ENCODE measurements around the gene RBMS2. TPM values are rescaled to one million over a fixed set of nuclear protein-coding genes. Genes with fewer than 3 reads are reported as not detected.

The RBMS2 gene
- total and polyA plus RNA-seq, 2 donors from 2014 or later = 8.5 to 71.3 TPM

DNA sequence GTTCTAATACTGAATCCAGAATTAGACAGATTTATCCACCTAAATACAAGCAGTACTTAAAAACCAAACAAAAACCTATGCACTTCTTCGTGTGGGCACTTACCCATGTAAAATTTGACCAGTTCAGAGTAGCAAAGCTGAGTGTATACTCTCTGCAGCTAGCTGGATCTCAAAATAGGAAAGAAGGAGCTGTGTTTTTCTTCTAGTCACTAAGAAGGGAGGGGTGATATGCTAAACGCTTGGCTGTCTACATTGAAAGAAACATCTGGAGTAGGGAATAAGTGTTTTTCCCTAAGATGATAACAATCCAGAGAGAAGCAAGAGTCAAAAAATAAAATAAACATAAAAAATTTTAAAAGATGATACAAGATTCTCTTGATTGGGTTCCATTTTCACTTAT, 20.0 kb downstream of the RBMS2 start:
- Histone ChIP-seq H3K4me1 (ENCODE audit: control insufficient read depth in 2 of 3, insufficient read depth in 2 of 3, low read depth in 1 of 3, low read length in 3 of 3) (no peaks in the 10 kb centered on the region), H3K27ac (ENCODE audit: low read depth in 2 of 2, low read length in 2 of 2) (no peak overlapping the region)

DNA sequence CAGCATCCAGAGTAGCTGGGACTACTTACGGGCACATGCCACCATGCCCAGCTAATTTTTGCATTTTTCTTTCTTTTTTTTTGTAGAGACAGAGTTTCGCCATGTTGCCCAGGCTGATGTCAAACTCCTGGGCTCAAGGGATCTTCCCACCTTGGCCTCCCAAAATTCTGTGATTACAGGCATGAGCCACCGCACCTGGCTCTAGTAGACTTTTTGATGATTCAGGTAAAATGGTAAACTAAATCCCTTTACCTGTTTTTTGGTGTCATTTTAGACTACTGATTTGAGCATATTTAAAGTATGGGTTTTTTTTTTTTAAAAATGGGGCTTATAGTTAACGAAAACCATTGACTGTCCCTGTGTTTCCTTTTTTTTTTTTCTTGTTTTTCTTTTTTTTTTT, 20.5 kb downstream of the RBMS2 start:
- Histone ChIP-seq H3K36me3 (ENCODE audit: control insufficient read depth in 2 of 3, insufficient read depth in 3 of 3, low read length in 3 of 3) (no peaks in the 10 kb centered on the region), H3K4me3 (ENCODE audit: low read length in 3 of 3) (no peak overlapping the region), H3K9me3 (ENCODE audit: control insufficient read depth in 2 of 3, insufficient read depth in 1 of 3, low read length in 3 of 3) (peaks cover 0 to 2% (median 0%) of the 10 kb centered on the region in 3 donors), H3K27ac (ENCODE audit: low read depth in 2 of 2, low read length in 2 of 2) (no peak overlapping the region), H3K4me1 (ENCODE audit: control insufficient read depth in 2 of 3, insufficient read depth in 2 of 3, low read depth in 1 of 3, low read length in 3 of 3) (no peaks in the 10 kb centered on the region), H3K9ac (ENCODE audit: low read length in 3 of 3) (no peak overlapping the region), H3K27me3 (ENCODE audit: control insufficient read depth, insufficient read depth, low read length) (no peaks in the 10 kb centered on the region)
- FAIRE-seq (no peak), DNase-seq (no peak)
- TF ChIP-seq, protein P1, sequence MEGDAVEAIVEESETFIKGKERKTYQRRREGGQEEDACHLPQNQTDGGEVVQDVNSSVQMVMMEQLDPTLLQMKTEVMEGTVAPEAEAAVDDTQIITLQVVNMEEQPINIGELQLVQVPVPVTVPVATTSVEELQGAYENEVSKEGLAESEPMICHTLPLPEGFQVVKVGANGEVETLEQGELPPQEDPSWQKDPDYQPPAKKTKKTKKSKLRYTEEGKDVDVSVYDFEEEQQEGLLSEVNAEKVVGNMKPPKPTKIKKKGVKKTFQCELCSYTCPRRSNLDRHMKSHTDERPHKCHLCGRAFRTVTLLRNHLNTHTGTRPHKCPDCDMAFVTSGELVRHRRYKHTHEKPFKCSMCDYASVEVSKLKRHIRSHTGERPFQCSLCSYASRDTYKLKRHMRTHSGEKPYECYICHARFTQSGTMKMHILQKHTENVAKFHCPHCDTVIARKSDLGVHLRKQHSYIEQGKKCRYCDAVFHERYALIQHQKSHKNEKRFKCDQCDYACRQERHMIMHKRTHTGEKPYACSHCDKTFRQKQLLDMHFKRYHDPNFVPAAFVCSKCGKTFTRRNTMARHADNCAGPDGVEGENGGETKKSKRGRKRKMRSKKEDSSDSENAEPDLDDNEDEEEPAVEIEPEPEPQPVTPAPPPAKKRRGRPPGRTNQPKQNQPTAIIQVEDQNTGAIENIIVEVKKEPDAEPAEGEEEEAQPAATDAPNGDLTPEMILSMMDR (IDR thresholded peaks at IDR 0.05; ENCODE audit: borderline replicate concordance, extremely low read depth, insufficient read depth) = no peak
- intact Hi-C loops (cut with DNase I) = no loop called here

More for the DNA sequence above, 20.0 kb downstream of the RBMS2 start:
- H3K27me3 ChIP-seq (ENCODE audit: control insufficient read depth, insufficient read depth, low read length) = no peaks in the 10 kb centered on the region
- H3K9me3 ChIP-seq (ENCODE audit: control insufficient read depth in 2 of 3, insufficient read depth in 1 of 3, low read length in 3 of 3) = peaks cover 0 to 2% (median 0%) of the 10 kb centered on the region in 3 donors
- DNase-seq = peak in 1 of 5 donors; percentile 42
- intact Hi-C loops (cut with DNase I) = no loop called here
- no peak overlapping the region for H3K4me3 ChIP-seq (ENCODE audit: low read length in 3 of 3)
- no peak overlapping the region for H3K9ac ChIP-seq (ENCODE audit: low read length in 3 of 3)
- FAIRE-seq = no peak
- TF ChIP-seq, protein P1 (IDR thresholded peaks at IDR 0.05; ENCODE audit: borderline replicate concordance, extremely low read depth, insufficient read depth) = no peak
- H3K36me3 ChIP-seq (ENCODE audit: control insufficient read depth in 2 of 3, insufficient read depth in 3 of 3, low read length in 3 of 3) = no peaks in the 10 kb centered on the region

GRCh38 chr12:56545023-56545604, 23.5 kb downstream of the RBMS2 start:
- Histone ChIP-seq H3K9ac (ENCODE audit: low read length in 3 of 3) (no peak overlapping the region), H3K27ac (ENCODE audit: low read depth in 2 of 2, low read length in 2 of 2) (no peak overlapping the region), H3K36me3 (ENCODE audit: control insufficient read depth in 2 of 3, insufficient read depth in 3 of 3, low read length in 3 of 3) (no peaks in the 10 kb centered on the region), H3K9me3 (ENCODE audit: control insufficient read depth in 2 of 3, insufficient read depth in 1 of 3, low read length in 3 of 3) (no peaks in the 10 kb centered on the region), H3K27me3 (ENCODE audit: control insufficient read depth, insufficient read depth, low read length) (no peaks in the 10 kb centered on the region), H3K4me1 (ENCODE audit: control insufficient read depth in 2 of 3, insufficient read depth in 2 of 3, low read depth in 1 of 3, low read length in 3 of 3) (no peaks in the 10 kb centered on the region), H3K4me3 (ENCODE audit: low read length in 3 of 3) (no peak overlapping the region)
- intact Hi-C loops (cut with DNase I) = no loop called here
- FAIRE-seq (no peak), DNase-seq (no peak)
- TF ChIP-seq, protein P1 (IDR thresholded peaks at IDR 0.05; ENCODE audit: borderline replicate concordance, extremely low read depth, insufficient read depth) = no peak

GRCh38 chr12:56546680-56547079, 25.1 kb downstream of the RBMS2 start:
- no peak overlapping the region for H3K27ac ChIP-seq (ENCODE audit: low read depth in 2 of 2, low read length in 2 of 2)
- TF ChIP-seq, protein P1 (IDR thresholded peaks at IDR 0.05; ENCODE audit: borderline replicate concordance, extremely low read depth, insufficient read depth) = no peak
- intact Hi-C loops (cut with DNase I) = no loop called here
- no peaks in the 10 kb centered on the region for H3K9me3 ChIP-seq (ENCODE audit: control insufficient read depth in 2 of 3, insufficient read depth in 1 of 3, low read length in 3 of 3)
- H3K36me3 ChIP-seq (ENCODE audit: control insufficient read depth in 2 of 3, insufficient read depth in 3 of 3, low read length in 3 of 3) = no peaks in the 10 kb centered on the region
- H3K4me3 ChIP-seq (ENCODE audit: low read length in 3 of 3) = no peak overlapping the region
- no peak for DNase-seq
- H3K27me3 ChIP-seq (ENCODE audit: control insufficient read depth, insufficient read depth, low read length) = no peaks in the 10 kb centered on the region
- FAIRE-seq = no peak
- no peaks in the 10 kb centered on the region for H3K4me1 ChIP-seq (ENCODE audit: control insufficient read depth in 2 of 3, insufficient read depth in 2 of 3, low read depth in 1 of 3, low read length in 3 of 3)
- H3K9ac ChIP-seq (ENCODE audit: low read length in 3 of 3) = no peak overlapping the region

Data from kidney (tissue), 14 donors.